Lower leg skin (tissue), 4 donors: Measurements from ENCODE around the gene TM2D3. TPM values are rescaled to one million over a fixed set of nuclear protein-coding genes. Genes with fewer than 3 reads are reported as not detected.

Experiments
- DNase-seq, 2 donors: peaks; one replicate each; pipeline ENCODE4 v3.0.0-alpha.2; 2019; ENCODE audit warnings: low spot score in 2 of 2
- H3K4me3 ChIP-seq: fragments of 200-600 bp; sonication (generic); 2 replicates; pipeline ENCODE4 v1.5.1; 2017; ENCODE audit warnings: mild to moderate bottlenecking, low read depth; ENCODE audit not compliant: poor library complexity, severe bottlenecking
- CTCF ChIP-seq, 3 donors: fragments of 450-650 bp; IDR thresholded peaks; one replicate each; pipeline ENCODE4 v1.5.1; 2016; ENCODE audit warnings: antibody characterized with exemption in 3 of 3, mild to moderate bottlenecking in 3 of 3, moderate library complexity in 2 of 3
- POLR2A ChIP-seq, 2 donors: fragments of 450-650 bp; IDR thresholded peaks; one replicate each; pipeline ENCODE4 v1.6.1; 2016 to 2017; ENCODE audit warnings: antibody characterized with exemption in 2 of 2, mild to moderate bottlenecking in 1 of 2, moderate library complexity in 1 of 2
- WGBS, 2 donors: methylation state at CpG; one replicate each; pipeline ENCODE4 v1.1.5; 2018; 5-methylcytosine and 5-hydroxymethylcytosine counted together
- intact Hi-C: fragments of 100-400 bp; cut with DNase I; formaldehyde crosslinking; loops from one replicate; pipeline ENCODE4 v1.15.0; 2023; ENCODE audit warnings: low total_unique reads
- total RNA-seq, 4 donors: library from RNA; depleted of rRNA; stranded (reverse); fragments of >200 nt; gene quantifications; one replicate each; pipeline ENCODE4 v1.1.0, GENCODE V29; 2016

TM2D3 gene
- total RNA-seq, 4 donors from 2014 or later = 33.8 to 59.4 (median 39.7) TPM

GRCh38 chr15:101654171-101654570 is 2.0 kb upstream of the TM2D3 start:
- no peak overlapping the region for H3K4me3 ChIP-seq
- WGBS, 2 donors = 72 to 73% methylated on average over 8 of the region's 8 CpGs
- intact Hi-C loops = no loop called here
- no peak for DNase-seq
- TF ChIP-seq POLR2A (IDR thresholded peaks at IDR 0.05) = no peak
- TF ChIP-seq CTCF (IDR thresholded peaks at IDR 0.05) = no peak

GRCh38 chr15:101652786-101653430 is 727 bp upstream of the TM2D3 start:
- intact Hi-C loops = no loop called here
- TF ChIP-seq CTCF (IDR thresholded peaks at IDR 0.05) = no peak
- no peak for TF ChIP-seq POLR2A (IDR thresholded peaks at IDR 0.05)
- peak overlapping the region; percentile 71 for H3K4me3 ChIP-seq
- DNase-seq = peak in 1 of 2 donors; percentile 90
- 20 to 25% methylated on average over 37 to 42 of the region's 42 CpGs for WGBS, 2 donors

- intact Hi-C loops = no loop called here
- DNase-seq = no peak
- WGBS, 2 donors = 0 to 1% methylated on average over 28 to 32 of the region's 32 CpGs
- TF ChIP-seq CTCF (IDR thresholded peaks at IDR 0.05) (no peak), POLR2A (IDR thresholded peaks at IDR 0.05) (no peak)
- H3K4me3 ChIP-seq = peak overlapping the region; percentile 71
These were observed 555 bp downstream of the TM2D3 start for GRCh38 chr15:101651554-101652097.

GRCh38 chr15:101650145-101650544 is 2.0 kb downstream of the TM2D3 start:
- WGBS, 2 donors = 55 to 69% methylated on average over 5 of the region's 5 CpGs

GRCh38 chr15:101648356-101648755 is 3.8 kb downstream of the TM2D3 start:
- WGBS, 2 donors = 87 to 92% methylated on average over 6 of the region's 6 CpGs
- DNase-seq = no peak
- H3K4me3 ChIP-seq = no peak overlapping the region
- TF ChIP-seq POLR2A (IDR thresholded peaks at IDR 0.05) = no peak
- no peak for TF ChIP-seq CTCF (IDR thresholded peaks at IDR 0.05)
- intact Hi-C loops = no loop called here

More at GRCh38 chr15:101650145-101650544, 2.0 kb downstream of the TM2D3 start:
- intact Hi-C loops = no loop called here
- no peak overlapping the region for H3K4me3 ChIP-seq
- DNase-seq = no peak
- no peak for TF ChIP-seq POLR2A (IDR thresholded peaks at IDR 0.05)
- TF ChIP-seq CTCF (IDR thresholded peaks at IDR 0.05) = no peak
